T-cell (primary cell): ENCODE data around the gene PTPN13. TPM values are rescaled to one million over a fixed set of nuclear protein-coding genes. Genes with fewer than 3 reads are reported as not detected.

Experiments used
- ATAC-seq, 4 experiments: fragments of 200-7000 bp in 3 of 4; fragments of 150-1000 bp in 1 of 4; cut with Tn5 transposase; replicated peaks in 1 of 4; 1 replicate in 3 of 4; 2 replicates in 1 of 4; pipeline ENCODE4 v1.10.0; 2021; ENCODE audit warnings: moderate library complexity in 3 of 4, mild to moderate bottlenecking in 2 of 4, moderate number of reproducible peaks in 1 of 4
- CTCF ChIA-PET, 2 donors: fragments of 300-600 bp; sonication (Branson Sonifier 250); formaldehyde crosslinking; loops; one replicate each; lab custom pipeline; 2022; ENCODE audit warnings: antibody characterized with exemption in 2 of 2; lab: Charles Lee
- POLR2A ChIA-PET, 2 donors: fragments of 300-600 bp; sonication (Branson Sonifier 250); formaldehyde crosslinking; loops; one replicate each; lab custom pipeline; 2022; ENCODE audit warnings: antibody characterized with exemption in 2 of 2; lab: Charles Lee
- DNase-seq, 35 experiments: peaks; one replicate each; pipeline versions ENCODE4 v3.0.0 to v3.0.0-alpha.2; 2013 to 2023
- H3K27ac ChIP-seq: one replicate; pipeline ENCODE4 v1.5.1; 2013; ENCODE audit warnings: low read length
- H3K27me3 ChIP-seq, 2 experiments: replicated peaks in 1 of 2; 1 replicate in 1 of 2; 2 replicates in 1 of 2; pipeline versions ENCODE4 v1.6.1 to v1.7.0; 2013; ENCODE audit warnings: low read length in 1 of 2, mixed read lengths in 1 of 2; ENCODE audit not compliant: control insufficient read depth in 2 of 2, insufficient read depth in 2 of 2; ENCODE audit errors: extremely low read depth in 1 of 2
- H3K36me3 ChIP-seq, 2 donors: 1 replicate in 1 of 2; 2 replicates in 1 of 2; pipeline versions ENCODE4 v1.6.1 to v1.7.0; 2013; ENCODE audit warnings: low read length in 1 of 2; ENCODE audit not compliant: control insufficient read depth in 2 of 2, insufficient read depth in 1 of 2; ENCODE audit errors: extremely low read depth in 1 of 2
- H3K4me1 ChIP-seq, 2 experiments: 1 replicate in 1 of 2; 2 replicates in 1 of 2; pipeline versions ENCODE4 v1.6.1 to v1.7.0; 2013; ENCODE audit warnings: low read length in 2 of 2, mixed read lengths in 1 of 2; ENCODE audit not compliant: insufficient read depth in 2 of 2, control insufficient read depth in 1 of 2; ENCODE audit errors: extremely low read depth in 1 of 2
- H3K4me3 ChIP-seq, 2 donors: 1 replicate in 1 of 2; 2 replicates in 1 of 2; pipeline versions ENCODE4 v1.5.1 to v1.7.0; 2013; ENCODE audit warnings: mild to moderate bottlenecking in 2 of 2, low read length in 1 of 2, moderate library complexity in 1 of 2; ENCODE audit not compliant: control insufficient read depth in 1 of 2; ENCODE audit errors: extremely low read depth in 1 of 2
- H3K9me3 ChIP-seq: 2 replicates; pipeline ENCODE4 v1.7.0; 2013
- H3K27ac Mint-ChIP-seq, 2 donors: one replicate each; pipeline ENCODE4 v1.8.0; 2020 to 2021; ENCODE audit warnings: mild to moderate bottlenecking in 2 of 2, mixed read lengths in 2 of 2
- H3K27me3 Mint-ChIP-seq, 2 donors: one replicate each; pipeline ENCODE4 v1.8.0; 2021 to 2022; ENCODE audit warnings: mixed read lengths in 2 of 2
- H3K36me3 Mint-ChIP-seq: one replicate; pipeline ENCODE4 v1.8.0; 2021; ENCODE audit warnings: mixed read lengths
- H3K4me1 Mint-ChIP-seq, 3 donors: one replicate each; pipeline ENCODE4 v1.8.0; 2020 to 2022; ENCODE audit warnings: mixed read lengths in 3 of 3, mild to moderate bottlenecking in 1 of 3
- H3K4me3 Mint-ChIP-seq, 3 donors: one replicate each; pipeline ENCODE4 v1.8.0; 2020 to 2022; ENCODE audit warnings: mild to moderate bottlenecking in 3 of 3, mixed read lengths in 3 of 3, moderate library complexity in 3 of 3
- H3K9me3 Mint-ChIP-seq, 3 donors: one replicate each; pipeline ENCODE4 v1.8.0; 2020 to 2022; ENCODE audit warnings: mixed read lengths in 3 of 3
- WGBS: methylation state at CpG from one replicate; pipeline ENCODE4 v1.1.5; 2013; ENCODE audit warnings: missing lambda C conversion rate; ENCODE audit not compliant: insufficient coverage; 5-methylcytosine and 5-hydroxymethylcytosine counted together
- total RNA-seq, 35 experiments: library from RNA in 6 of 35; stranded (reverse) in 6 of 35; fragments of 120-200 nt in 1 of 35; gene quantifications; one replicate each; pipeline versions ENCODE4 v1.2.1 to v1.2.4 and lab custom pipeline; 2013 to 2026

Gene PTPN13
- total RNA-seq, 5 donors from 2014 or later (not counting 1 experiment from before 2014, with no cell fraction given) = 0.90 to 8.1 (median 5.2) TPM

DNA sequence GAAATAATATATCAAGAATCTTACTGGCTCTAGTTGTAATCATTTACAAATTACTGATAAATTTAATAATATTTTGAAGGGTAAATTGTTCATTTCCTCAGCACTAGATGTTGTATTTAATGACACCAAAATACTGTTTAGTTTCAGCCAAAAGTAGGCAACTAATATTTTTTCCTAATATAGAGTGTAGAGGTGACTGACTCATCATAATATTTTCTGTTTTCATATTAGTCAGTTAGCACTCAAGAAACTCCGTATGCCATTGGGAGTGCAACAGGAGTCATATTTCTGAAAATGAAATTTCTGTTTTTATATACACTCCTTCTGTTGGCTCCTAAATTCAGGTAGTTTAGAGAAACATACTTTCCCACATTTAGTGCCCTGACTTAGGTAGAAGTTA, 36.6 kb upstream of the PTPN13 start:
- H3K27ac Mint-ChIP-seq = no peak overlapping the region
- DNase-seq (no peak), ATAC-seq (no peak)
- Histone ChIP-seq H3K9me3 (no peaks in the 10 kb centered on the region), H3K36me3 (no peaks in the 10 kb centered on the region), H3K27ac (no peak overlapping the region), H3K27me3 (peaks cover 0 to 3% of the 10 kb centered on the region in 2 experiments), H3K4me1 (no peaks in the 10 kb centered on the region), H3K4me3 (no peak overlapping the region)
- peaks cover 1 to 11% of the 10 kb centered on the region in 2 donors for H3K27me3 Mint-ChIP-seq
- H3K9me3 Mint-ChIP-seq = no peaks in the 10 kb centered on the region
- ChIA-PET CTCF (no interaction called here), POLR2A (interaction anchor here in 1 of 2 donors (0.6 kb wide), 1 partner anchor 34 kb away, joined by 3 read pairs; no protein-coding TSS in a partner anchor)
- H3K4me1 Mint-ChIP-seq = peaks cover 5 to 14% (median 7%) of the 10 kb centered on the region in 3 donors
- no peak overlapping the region for H3K4me3 Mint-ChIP-seq
- WGBS = no CpG with 5 or more reads among the region's 1 CpG
- no peaks in the 10 kb centered on the region for H3K36me3 Mint-ChIP-seq

DNA sequence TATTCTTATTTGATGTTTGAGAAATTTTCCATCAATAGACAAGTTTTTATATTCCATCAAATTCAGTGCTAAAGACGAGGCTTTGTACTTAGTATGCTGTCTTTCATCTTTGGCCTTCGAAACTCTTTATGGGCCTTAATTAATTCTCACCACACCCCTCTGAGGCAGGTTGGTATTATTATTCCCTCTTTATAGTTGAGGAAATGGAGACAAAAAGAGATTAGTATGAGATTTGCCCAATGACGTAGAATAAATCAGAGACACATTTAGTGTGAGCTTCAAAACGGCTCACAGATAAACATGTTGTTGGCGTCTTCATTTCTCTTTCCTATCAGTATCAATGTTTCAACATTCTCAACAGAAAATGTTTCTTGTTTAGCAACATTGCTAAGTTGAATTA, 35.9 kb upstream of the PTPN13 start:
- H3K4me3 ChIP-seq = no peak overlapping the region
- no CpG with 5 or more reads among the region's 5 CpGs for WGBS
- H3K9me3 ChIP-seq = no peaks in the 10 kb centered on the region
- CTCF ChIA-PET = no interaction called here
- Mint-ChIP-seq H3K4me1 (peaks cover 5 to 13% (median 7%) of the 10 kb centered on the region in 3 donors), H3K4me3 (no peak overlapping the region), H3K9me3 (no peaks in the 10 kb centered on the region), H3K36me3 (no peaks in the 10 kb centered on the region), H3K27ac (no peak overlapping the region), H3K27me3 (peaks cover 1 to 11% of the 10 kb centered on the region in 2 donors)
- H3K27me3 ChIP-seq = peaks cover 0 to 3% of the 10 kb centered on the region in 2 experiments
- DNase-seq (no peak), ATAC-seq (no peak)
- H3K36me3 ChIP-seq = no peaks in the 10 kb centered on the region
- no peaks in the 10 kb centered on the region for H3K4me1 ChIP-seq
- POLR2A ChIA-PET = interaction anchor here in 1 of 2 donors (0.6 kb wide), 1 partner anchor 15 kb away, joined by 3 read pairs; no protein-coding TSS in a partner anchor
- no peak overlapping the region for H3K27ac ChIP-seq

DNA sequence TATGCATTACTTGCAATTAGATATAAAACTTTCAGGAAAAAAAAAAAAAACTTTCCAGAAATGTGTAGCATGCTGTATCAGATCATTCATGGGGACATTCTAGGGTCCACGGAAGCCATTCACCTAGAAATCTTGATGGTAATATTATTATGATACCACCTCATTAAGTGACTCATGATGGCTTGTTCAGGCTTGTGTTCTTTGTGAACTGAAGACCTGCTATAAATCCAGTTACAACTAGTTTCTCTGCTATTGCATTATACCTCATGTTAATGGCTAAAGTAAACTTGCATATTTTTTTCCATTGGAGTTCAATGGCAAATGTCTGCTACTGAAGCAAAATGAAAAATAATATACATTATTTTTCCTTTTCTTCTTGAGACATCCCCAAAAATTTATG, 35.3 kb upstream of the PTPN13 start:
- Histone ChIP-seq H3K36me3 (no peaks in the 10 kb centered on the region), H3K27me3 (peaks cover 0 to 3% of the 10 kb centered on the region in 2 experiments), H3K9me3 (no peaks in the 10 kb centered on the region), H3K27ac (no peak overlapping the region), H3K4me1 (no peaks in the 10 kb centered on the region), H3K4me3 (no peak overlapping the region)
- WGBS = no CpG with 5 or more reads among the region's 1 CpG
- ChIA-PET POLR2A (no interaction called here), CTCF (no interaction called here)
- ATAC-seq (no peak), DNase-seq (no peak)
- H3K4me3 Mint-ChIP-seq = no peak overlapping the region
- no peaks in the 10 kb centered on the region for H3K9me3 Mint-ChIP-seq
- H3K4me1 Mint-ChIP-seq = peaks cover 5 to 11% (median 7%) of the 10 kb centered on the region in 3 donors
- H3K36me3 Mint-ChIP-seq = no peaks in the 10 kb centered on the region
- no peak overlapping the region for H3K27ac Mint-ChIP-seq
- H3K27me3 Mint-ChIP-seq = peaks cover 1 to 11% of the 10 kb centered on the region in 2 donors

DNA sequence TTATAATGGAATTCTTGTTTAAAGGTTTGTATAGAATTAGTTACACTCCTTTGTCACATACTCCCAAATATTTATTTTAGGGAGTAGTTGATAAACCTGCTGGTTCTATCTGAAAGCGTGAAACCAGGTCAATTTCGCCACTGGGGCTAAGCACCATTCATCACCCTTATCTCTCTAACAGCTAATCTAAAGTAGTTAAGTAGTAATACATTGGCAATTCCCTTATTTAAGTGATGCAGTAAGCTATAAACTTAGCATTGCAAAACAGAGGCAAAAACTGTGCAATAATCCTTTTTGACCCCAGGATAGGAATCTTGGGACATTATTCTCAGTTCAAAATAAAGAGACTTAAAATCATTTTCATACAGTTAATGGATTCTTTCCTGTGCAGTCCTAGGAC, 33.7 kb upstream of the PTPN13 start:
- H3K4me3 ChIP-seq = no peak overlapping the region
- Mint-ChIP-seq H3K4me1 (peaks cover 5 to 6% (median 5%) of the 10 kb centered on the region in 3 donors), H3K36me3 (no peaks in the 10 kb centered on the region), H3K4me3 (no peak overlapping the region), H3K27me3 (peaks cover 0 to 5% of the 10 kb centered on the region in 2 donors), H3K9me3 (no peaks in the 10 kb centered on the region), H3K27ac (no peak overlapping the region)
- POLR2A ChIA-PET = no interaction called here
- no peaks in the 10 kb centered on the region for H3K4me1 ChIP-seq
- H3K27me3 ChIP-seq = peaks cover 0 to 3% of the 10 kb centered on the region in 2 experiments
- no peaks in the 10 kb centered on the region for H3K9me3 ChIP-seq
- no peak for DNase-seq
- WGBS = no CpG with 5 or more reads among the region's 2 CpGs
- ATAC-seq = no peak
- H3K36me3 ChIP-seq = no peaks in the 10 kb centered on the region
- CTCF ChIA-PET = no interaction called here
- no peak overlapping the region for H3K27ac ChIP-seq

DNA sequence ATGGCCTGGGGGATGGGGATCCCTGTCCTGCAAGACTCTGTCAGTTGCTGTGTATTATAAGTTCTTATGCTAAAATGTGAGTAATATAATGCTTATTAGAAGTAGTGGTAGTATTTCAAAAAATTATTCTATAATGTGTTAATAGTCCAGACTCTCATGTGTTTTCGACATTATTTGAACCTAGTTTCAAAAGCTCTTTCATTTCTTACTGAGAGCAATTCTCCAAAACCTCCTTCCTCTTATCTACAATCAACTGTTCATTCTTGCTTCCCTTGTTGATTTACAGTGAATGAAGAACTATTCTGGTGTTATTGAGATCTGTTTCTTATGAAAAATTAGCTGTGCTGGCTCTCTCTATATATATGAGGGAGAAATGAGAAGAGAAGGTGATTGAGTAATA, 32.9 kb upstream of the PTPN13 start:
- peaks cover 5 to 6% (median 5%) of the 10 kb centered on the region in 3 donors for H3K4me1 Mint-ChIP-seq
- DNase-seq = no peak
- WGBS = no CpG with 5 or more reads among the region's 1 CpG

DNA sequence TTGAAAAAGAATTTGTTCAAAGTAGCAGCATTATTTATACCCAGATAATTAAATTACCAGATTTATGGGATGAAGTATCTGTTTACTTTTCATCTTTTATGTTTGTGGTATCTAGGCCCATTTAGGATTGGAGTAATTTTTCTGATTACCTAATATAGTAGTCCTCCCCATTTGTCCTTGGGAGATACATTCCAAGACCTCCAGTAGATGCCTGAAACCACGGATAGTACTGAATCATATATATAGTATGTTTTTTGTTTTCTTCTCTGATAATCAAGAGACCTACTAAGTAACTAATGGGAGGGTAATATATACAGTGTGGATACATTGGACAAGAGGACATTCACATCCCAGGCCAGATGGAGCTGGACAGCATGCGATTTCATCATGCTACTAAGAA, 30.7 kb upstream of the PTPN13 start:
- Histone ChIP-seq H3K36me3 (no peaks in the 10 kb centered on the region), H3K9me3 (no peaks in the 10 kb centered on the region), H3K4me3 (no peak overlapping the region), H3K27ac (no peak overlapping the region), H3K4me1 (no peaks in the 10 kb centered on the region), H3K27me3 (peaks cover 0 to 8% of the 10 kb centered on the region in 2 experiments)
- ChIA-PET CTCF (no interaction called here), POLR2A (no interaction called here)
- Mint-ChIP-seq H3K4me3 (no peak overlapping the region), H3K27me3 (peaks cover 0 to 10% of the 10 kb centered on the region in 2 donors), H3K9me3 (no peaks in the 10 kb centered on the region), H3K36me3 (no peaks in the 10 kb centered on the region), H3K27ac (no peak overlapping the region), H3K4me1 (no peaks in the 10 kb centered on the region)
- ATAC-seq (no peak), DNase-seq (no peak)
- no CpG with 5 or more reads among the region's 2 CpGs for WGBS

More for the DNA sequence above, 32.9 kb upstream of the PTPN13 start:
- H3K4me1 ChIP-seq = no peaks in the 10 kb centered on the region
- POLR2A ChIA-PET = no interaction called here
- no peak overlapping the region for H3K4me3 Mint-ChIP-seq
- CTCF ChIA-PET = no interaction called here
- no peak overlapping the region for H3K27ac Mint-ChIP-seq
- H3K36me3 Mint-ChIP-seq = no peaks in the 10 kb centered on the region
- no peaks in the 10 kb centered on the region for H3K36me3 ChIP-seq
- H3K27ac ChIP-seq = no peak overlapping the region
- ATAC-seq = no peak
- peaks cover 0 to 10% of the 10 kb centered on the region in 2 donors for H3K27me3 Mint-ChIP-seq
- no peak overlapping the region for H3K4me3 ChIP-seq
- H3K9me3 Mint-ChIP-seq = no peaks in the 10 kb centered on the region
- peaks cover 0 to 3% of the 10 kb centered on the region in 2 experiments for H3K27me3 ChIP-seq
- H3K9me3 ChIP-seq = no peaks in the 10 kb centered on the region
